Bronchial epithelial cell (primary cell): ENCODE results near the gene SERINC5. TPM values are rescaled to one million over a fixed set of nuclear protein-coding genes. Genes with fewer than 3 reads are reported as not detected.

Experiments
- DNase-seq: peaks from one replicate; pipeline ENCODE4 v3.0.0-alpha.2; 2010; ENCODE audit warnings: low read depth
- FAIRE-seq: peaks from 2 replicates; lab custom pipeline; 2011; peaks lifted over from hg19 to GRCh38; lab: Jason Lieb, UNC
- H3K27me3 ChIP-seq: 2 replicates; pipeline ENCODE4 v1.5.1; 2011; ENCODE audit warnings: low read length; ENCODE audit not compliant: control insufficient read depth, insufficient read depth
- H3K36me3 ChIP-seq: 2 replicates; pipeline ENCODE4 v1.5.1; 2011; ENCODE audit warnings: low read length; ENCODE audit not compliant: control insufficient read depth, insufficient read depth
- H3K4me3 ChIP-seq: 2 replicates; pipeline ENCODE4 v1.5.1; 2011; ENCODE audit warnings: mild to moderate bottlenecking, low read depth, low read length, control low read depth
- total RNA-seq: library from RNA; depleted of rRNA; stranded (reverse); fragments of >200 nt; gene quantifications from 2 replicates; pipeline ENCODE4 v1.2.1, GENCODE V29; 2014
- TF ChIP-seq, protein P1 (sequence below): IDR thresholded peaks from 2 replicates; pipeline ENCODE4 v1.5.1; 2011; ENCODE audit warnings: mild to moderate bottlenecking, moderate library complexity, low read length, control low read depth, inconsistent platforms; ENCODE audit not compliant: insufficient read depth, severe bottlenecking

The SERINC5 gene
- total RNA-seq, 1 donor from 2014 or later = 33.4 TPM

DNA sequence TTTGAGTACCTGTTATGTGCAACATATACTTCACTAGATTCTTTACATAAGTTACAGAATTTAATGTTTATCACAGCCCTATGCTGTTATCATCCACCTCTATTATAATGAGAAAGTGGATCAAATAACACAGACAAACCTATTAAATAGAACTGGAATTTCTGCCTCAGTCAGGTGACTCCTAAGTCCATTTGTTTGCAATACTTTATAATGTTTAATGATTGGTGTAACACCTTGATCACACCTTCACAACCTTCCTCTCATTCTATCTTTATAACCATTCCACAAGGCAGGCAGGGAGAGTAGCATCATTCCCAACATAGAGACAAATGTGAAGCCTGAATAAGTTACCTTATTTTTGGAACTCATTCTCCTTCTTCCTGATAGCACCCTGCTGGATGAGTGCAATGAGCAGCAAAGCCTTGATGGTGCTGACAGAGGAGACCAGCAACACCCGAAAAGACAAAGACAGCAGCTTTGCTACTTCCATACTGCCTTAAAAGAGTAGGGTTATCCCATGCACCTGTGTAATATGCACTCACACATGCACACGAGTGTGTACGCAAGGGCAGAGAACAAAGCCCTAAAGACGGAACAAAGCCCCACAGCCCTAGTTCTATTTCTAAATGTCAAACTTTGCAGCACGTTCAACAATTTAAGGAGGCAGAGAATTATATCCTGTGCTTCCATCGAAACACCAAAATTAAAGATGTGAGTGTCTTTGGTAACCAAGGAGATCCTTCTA lies 30.5 kb downstream of the SERINC5 start:
- Histone ChIP-seq H3K4me3 (no peak overlapping the region), H3K36me3 (peaks cover 4% of the 10 kb centered on the region), H3K27me3 (no peaks in the 10 kb centered on the region)
- FAIRE-seq (no peak), DNase-seq (no peak)
- TF ChIP-seq, protein P1, sequence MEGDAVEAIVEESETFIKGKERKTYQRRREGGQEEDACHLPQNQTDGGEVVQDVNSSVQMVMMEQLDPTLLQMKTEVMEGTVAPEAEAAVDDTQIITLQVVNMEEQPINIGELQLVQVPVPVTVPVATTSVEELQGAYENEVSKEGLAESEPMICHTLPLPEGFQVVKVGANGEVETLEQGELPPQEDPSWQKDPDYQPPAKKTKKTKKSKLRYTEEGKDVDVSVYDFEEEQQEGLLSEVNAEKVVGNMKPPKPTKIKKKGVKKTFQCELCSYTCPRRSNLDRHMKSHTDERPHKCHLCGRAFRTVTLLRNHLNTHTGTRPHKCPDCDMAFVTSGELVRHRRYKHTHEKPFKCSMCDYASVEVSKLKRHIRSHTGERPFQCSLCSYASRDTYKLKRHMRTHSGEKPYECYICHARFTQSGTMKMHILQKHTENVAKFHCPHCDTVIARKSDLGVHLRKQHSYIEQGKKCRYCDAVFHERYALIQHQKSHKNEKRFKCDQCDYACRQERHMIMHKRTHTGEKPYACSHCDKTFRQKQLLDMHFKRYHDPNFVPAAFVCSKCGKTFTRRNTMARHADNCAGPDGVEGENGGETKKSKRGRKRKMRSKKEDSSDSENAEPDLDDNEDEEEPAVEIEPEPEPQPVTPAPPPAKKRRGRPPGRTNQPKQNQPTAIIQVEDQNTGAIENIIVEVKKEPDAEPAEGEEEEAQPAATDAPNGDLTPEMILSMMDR = no peak

DNA sequence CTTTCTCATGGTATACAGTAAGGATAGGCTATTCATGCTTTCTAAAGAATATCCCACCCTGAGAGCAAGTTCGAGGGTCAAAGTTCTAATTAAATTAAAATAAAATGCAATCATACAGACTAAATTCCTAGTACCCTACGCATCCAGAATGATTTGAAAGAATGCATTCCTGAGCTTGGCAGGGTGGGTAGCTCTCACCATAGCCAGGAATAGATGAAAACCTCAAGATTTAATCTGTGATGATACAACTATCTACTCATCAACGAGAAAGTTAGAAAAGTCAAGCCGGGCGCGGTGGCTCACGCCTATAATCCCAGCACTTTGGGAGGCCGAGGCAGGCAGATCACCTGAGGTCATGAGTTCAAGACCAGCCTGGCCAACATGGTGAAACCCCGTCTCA lies 32.3 kb downstream of the SERINC5 start:
- Histone ChIP-seq H3K4me3 (no peak overlapping the region), H3K36me3 (peaks cover 5% of the 10 kb centered on the region), H3K27me3 (no peaks in the 10 kb centered on the region)
- DNase-seq = no peak
- TF ChIP-seq, protein P1 = no peak
- no peak for FAIRE-seq

GRCh38 chr5:80220245-80220897 lies 35.5 kb downstream of the SERINC5 start:
- Histone ChIP-seq H3K36me3 (peaks cover 5% of the 10 kb centered on the region), H3K27me3 (no peaks in the 10 kb centered on the region), H3K4me3 (no peak overlapping the region)
- FAIRE-seq (no peak), DNase-seq (no peak)
- TF ChIP-seq, protein P1 = no peak

DNA sequence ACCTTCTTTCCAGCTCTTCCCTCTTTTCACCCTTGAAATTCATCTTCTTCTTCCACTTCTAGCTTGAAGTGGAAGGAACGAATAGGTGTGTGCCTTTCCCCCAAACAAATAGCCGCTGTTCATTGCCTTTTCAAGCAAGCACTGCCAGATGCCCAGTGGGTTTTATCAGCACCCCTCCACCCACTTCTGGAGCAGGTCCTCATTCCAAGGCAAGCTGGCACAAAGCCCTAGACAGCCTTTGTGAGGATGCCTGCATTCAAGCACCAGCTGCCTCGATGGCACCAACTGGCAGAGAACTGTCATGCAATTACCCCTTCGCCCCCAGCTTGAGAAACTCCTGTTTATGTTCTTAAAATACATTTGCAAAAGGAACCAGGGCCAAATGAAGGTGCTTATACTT lies 36.5 kb downstream of the SERINC5 start:
- FAIRE-seq = no peak
- H3K36me3 ChIP-seq = peaks cover 5% of the 10 kb centered on the region
- no peak for DNase-seq
- H3K4me3 ChIP-seq = no peak overlapping the region
- TF ChIP-seq, protein P1 = no peak
- H3K27me3 ChIP-seq = no peaks in the 10 kb centered on the region

DNA sequence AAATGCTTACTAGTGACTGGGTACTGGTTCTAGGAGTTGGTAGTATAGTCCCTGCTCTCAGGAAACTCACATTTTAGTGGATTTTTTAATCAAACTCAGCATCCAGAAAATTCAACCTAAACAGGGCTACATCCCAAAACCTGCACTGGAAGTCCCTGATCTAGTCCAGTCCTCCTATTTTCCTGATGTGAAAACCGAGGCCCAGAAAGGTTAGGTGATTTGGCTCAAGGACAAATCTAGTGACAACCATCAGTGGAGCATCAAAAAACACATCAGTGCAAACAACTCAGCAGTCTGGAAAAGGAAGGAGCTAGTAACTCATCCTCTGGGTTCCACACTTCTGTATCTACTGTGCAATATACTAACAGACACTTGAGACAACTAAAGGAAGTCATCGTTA lies 38.2 kb downstream of the SERINC5 start:
- Histone ChIP-seq H3K27me3 (no peaks in the 10 kb centered on the region), H3K4me3 (no peak overlapping the region), H3K36me3 (peaks cover 5% of the 10 kb centered on the region)
- FAIRE-seq (no peak), DNase-seq (no peak)
- TF ChIP-seq, protein P1 = no peak
